Tibial nerve (tissue), 4 donors: ENCODE measurements around the gene IKZF4.
"Not testable (repeated sequence)": the region's sequence is repeated elsewhere in the genome, so short reads cannot be mapped to it uniquely, and the experiment has no call there.

Experiments used
- EP300 ChIP-seq, 2 donors: sonication (generic); formaldehyde crosslinking; IDR thresholded peaks; one replicate each; pipeline ENCODE4 v1.6.1; 2017; ENCODE audit warnings: antibody characterized with exemption in 2 of 2, mild to moderate bottlenecking in 1 of 2
- POLR2A ChIP-seq, 2 donors: fragments of 450-650 bp; IDR thresholded peaks; one replicate each; pipeline ENCODE4 v1.6.1; 2017; ENCODE audit warnings: antibody characterized with exemption in 2 of 2, mild to moderate bottlenecking in 2 of 2, moderate library complexity in 2 of 2
- TF ChIP-seq, protein P1 (sequence below), 5 experiments: fragments of 200-600 bp in 3 of 5; fragments of 450-650 bp in 2 of 5; sonication (generic) in 3 of 5; IDR thresholded peaks; one replicate each; pipeline ENCODE4 v1.5.1; 2016 to 2019; ENCODE audit warnings: antibody characterized with exemption in 5 of 5, mild to moderate bottlenecking in 3 of 5, moderate library complexity in 2 of 5

- TF ChIP-seq POLR2A, EP300 (IDR thresholded peaks at IDR 0.05): not testable (repeated sequence)
- TF ChIP-seq, protein P1, sequence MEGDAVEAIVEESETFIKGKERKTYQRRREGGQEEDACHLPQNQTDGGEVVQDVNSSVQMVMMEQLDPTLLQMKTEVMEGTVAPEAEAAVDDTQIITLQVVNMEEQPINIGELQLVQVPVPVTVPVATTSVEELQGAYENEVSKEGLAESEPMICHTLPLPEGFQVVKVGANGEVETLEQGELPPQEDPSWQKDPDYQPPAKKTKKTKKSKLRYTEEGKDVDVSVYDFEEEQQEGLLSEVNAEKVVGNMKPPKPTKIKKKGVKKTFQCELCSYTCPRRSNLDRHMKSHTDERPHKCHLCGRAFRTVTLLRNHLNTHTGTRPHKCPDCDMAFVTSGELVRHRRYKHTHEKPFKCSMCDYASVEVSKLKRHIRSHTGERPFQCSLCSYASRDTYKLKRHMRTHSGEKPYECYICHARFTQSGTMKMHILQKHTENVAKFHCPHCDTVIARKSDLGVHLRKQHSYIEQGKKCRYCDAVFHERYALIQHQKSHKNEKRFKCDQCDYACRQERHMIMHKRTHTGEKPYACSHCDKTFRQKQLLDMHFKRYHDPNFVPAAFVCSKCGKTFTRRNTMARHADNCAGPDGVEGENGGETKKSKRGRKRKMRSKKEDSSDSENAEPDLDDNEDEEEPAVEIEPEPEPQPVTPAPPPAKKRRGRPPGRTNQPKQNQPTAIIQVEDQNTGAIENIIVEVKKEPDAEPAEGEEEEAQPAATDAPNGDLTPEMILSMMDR (IDR thresholded peaks at IDR 0.05) = not testable (repeated sequence)
Measured at GRCh38 chr12:56059964-56060363, 39.1 kb downstream of the IKZF4 start.
